Measurements from ENCODE around the gene WDR17. TPM values are rescaled to one million over a fixed set of nuclear protein-coding genes. Genes with fewer than 3 reads are reported as not detected.

WDR17 gene
- total RNA-seq, 6 experiments from 2014 or later, result 0.12 to 0.49 (median 0.18) TPM; not detected in 1

- H3K36me3 ChIP-seq, result no peaks in the 10 kb centered on the region
- DNase-seq (no peak), ATAC-seq (no peak)
- intact Hi-C loops (cut with DNase I), result no loop called here
- H3K27ac ChIP-seq, result no peak overlapping the region
- H3K4me1 ChIP-seq, result peaks cover 0 to 5% (median 0%) of the 10 kb centered on the region in 4 donors
- H3K27me3 ChIP-seq, result no peaks in the 10 kb centered on the region
- TF ChIP-seq, protein P1, sequence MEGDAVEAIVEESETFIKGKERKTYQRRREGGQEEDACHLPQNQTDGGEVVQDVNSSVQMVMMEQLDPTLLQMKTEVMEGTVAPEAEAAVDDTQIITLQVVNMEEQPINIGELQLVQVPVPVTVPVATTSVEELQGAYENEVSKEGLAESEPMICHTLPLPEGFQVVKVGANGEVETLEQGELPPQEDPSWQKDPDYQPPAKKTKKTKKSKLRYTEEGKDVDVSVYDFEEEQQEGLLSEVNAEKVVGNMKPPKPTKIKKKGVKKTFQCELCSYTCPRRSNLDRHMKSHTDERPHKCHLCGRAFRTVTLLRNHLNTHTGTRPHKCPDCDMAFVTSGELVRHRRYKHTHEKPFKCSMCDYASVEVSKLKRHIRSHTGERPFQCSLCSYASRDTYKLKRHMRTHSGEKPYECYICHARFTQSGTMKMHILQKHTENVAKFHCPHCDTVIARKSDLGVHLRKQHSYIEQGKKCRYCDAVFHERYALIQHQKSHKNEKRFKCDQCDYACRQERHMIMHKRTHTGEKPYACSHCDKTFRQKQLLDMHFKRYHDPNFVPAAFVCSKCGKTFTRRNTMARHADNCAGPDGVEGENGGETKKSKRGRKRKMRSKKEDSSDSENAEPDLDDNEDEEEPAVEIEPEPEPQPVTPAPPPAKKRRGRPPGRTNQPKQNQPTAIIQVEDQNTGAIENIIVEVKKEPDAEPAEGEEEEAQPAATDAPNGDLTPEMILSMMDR (IDR thresholded peaks at IDR 0.05), result no peak
- TF ChIP-seq POLR2A (IDR thresholded peaks at IDR 0.05), result no peak
- 27% methylated on average over 4 of the region's 4 CpGs for WGBS (ENCODE audit: insufficient coverage, low coverage, low lambda C conversion rate, missing lambda C conversion rate)
- no peaks in the 10 kb centered on the region for H3K9me3 ChIP-seq
- no peak overlapping the region for H3K4me3 ChIP-seq
These were observed 127.5 kb downstream of the WDR17 start for GRCh38 chr4:176193126-176193525.

DNA sequence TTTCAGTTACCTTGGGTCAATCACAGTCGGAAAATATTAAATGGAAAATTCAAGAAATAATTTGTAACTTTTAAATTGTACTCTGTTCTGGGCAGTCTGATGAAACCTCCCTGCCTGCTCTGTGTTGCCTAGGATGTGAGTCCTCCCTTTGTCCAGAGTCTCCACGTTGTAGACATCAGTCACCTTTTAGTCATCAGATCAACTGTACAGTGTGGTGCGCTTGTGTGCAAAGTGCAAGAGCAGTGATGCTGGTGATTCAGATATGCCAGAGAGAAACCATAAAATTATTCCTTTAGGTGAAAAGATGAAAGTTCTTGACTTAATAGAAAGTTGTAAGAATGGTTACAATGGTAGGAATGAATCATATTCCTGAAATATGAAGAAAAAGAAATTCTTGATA is 128.3 kb downstream of the WDR17 start:
- peaks cover 0 to 5% (median 0%) of the 10 kb centered on the region in 4 donors for H3K4me1 ChIP-seq
- H3K36me3 ChIP-seq, result no peaks in the 10 kb centered on the region
- ATAC-seq, result no peak
- 59% methylated on average over 3 of the region's 3 CpGs for WGBS (ENCODE audit: insufficient coverage, low coverage, low lambda C conversion rate, missing lambda C conversion rate)
- no peak overlapping the region for H3K27ac ChIP-seq
- H3K4me3 ChIP-seq, result no peak overlapping the region
- no peaks in the 10 kb centered on the region for H3K9me3 ChIP-seq
- intact Hi-C loops (cut with DNase I), result no loop called here
- no peaks in the 10 kb centered on the region for H3K27me3 ChIP-seq
- no peak for DNase-seq
- TF ChIP-seq, protein P1 (IDR thresholded peaks at IDR 0.05), result no peak
- no peak for TF ChIP-seq POLR2A (IDR thresholded peaks at IDR 0.05)

DNA sequence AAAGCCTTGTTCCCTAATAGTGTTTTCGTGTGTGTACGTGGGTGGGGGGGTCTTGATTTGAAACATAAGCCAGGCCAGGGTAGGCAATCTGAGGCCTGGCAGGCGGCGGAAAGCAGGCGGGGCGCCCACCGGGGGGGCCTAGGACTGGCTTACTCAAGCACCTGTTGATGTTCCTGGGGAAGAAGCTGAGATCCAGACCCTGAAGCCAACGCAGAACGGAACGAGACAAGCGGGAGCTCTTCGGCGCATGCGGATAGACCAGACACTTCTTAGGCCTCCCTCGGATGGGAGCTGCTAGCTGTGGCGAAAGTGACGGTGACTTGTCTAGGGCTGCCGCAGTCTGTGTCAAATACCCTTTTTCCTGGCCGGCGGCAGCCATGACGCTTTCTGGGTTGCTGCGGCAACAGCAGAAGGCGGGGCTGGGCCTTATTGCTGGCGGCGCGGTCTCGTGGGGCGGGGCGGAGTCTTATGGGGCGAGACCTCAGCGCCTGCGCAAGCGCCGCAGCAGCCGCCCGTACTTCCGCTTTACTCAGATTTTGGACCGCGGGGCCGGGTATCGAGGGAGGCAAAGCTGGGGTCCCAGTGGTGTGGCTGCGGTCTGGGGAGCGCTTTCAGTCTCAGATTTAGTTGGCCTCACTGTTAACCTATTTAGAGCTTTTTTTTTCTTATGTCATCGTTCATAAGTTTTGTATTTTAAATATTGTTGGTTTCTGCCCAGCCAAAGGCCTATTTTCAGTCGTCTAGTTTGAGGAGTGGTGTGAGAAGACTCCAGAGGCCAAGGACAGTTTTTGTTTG is 129.7 kb downstream of the WDR17 start, which contains the start of gene SPATA4:
Gene SPATA4 (minus strand): TSS at position 402 of the 795 bp plus-strand sequence. CDS start 23 bp downstream, at position 379.
- Histone ChIP-seq H3K36me3 (no peaks in the 10 kb centered on the region), H3K4me3 (peak within 1 kb of the TSS; percentile 45 to 67 (median 67)), H3K4me1 (peaks cover 0 to 5% (median 0%) of the 10 kb centered on the region in 4 donors), H3K27ac (peak within 1 kb of the TSS in 2 of 3 donors; percentile 38 to 42), H3K9me3 (no peaks in the 10 kb centered on the region), H3K27me3 (no peaks in the 10 kb centered on the region)
- DNase-seq, result peak; percentile 95 to 97 (median 96)
- 2% methylated on average over 29 of the region's 45 CpGs for WGBS (ENCODE audit: insufficient coverage, low coverage, low lambda C conversion rate, missing lambda C conversion rate)
- intact Hi-C loops (cut with DNase I), result no loop called here
- TF ChIP-seq, protein P1 (IDR thresholded peaks at IDR 0.05), result no peak
- TF ChIP-seq POLR2A (IDR thresholded peaks at IDR 0.05), result peak; percentile 45
- ATAC-seq, result peak; percentile 100

GRCh38 chr4:176198316-176198903 is 132.8 kb downstream of the WDR17 start:
- Histone ChIP-seq H3K27ac (no peak overlapping the region), H3K9me3 (no peaks in the 10 kb centered on the region), H3K27me3 (no peaks in the 10 kb centered on the region), H3K4me1 (peaks cover 0 to 5% (median 0%) of the 10 kb centered on the region in 4 donors), H3K36me3 (no peaks in the 10 kb centered on the region), H3K4me3 (no peak overlapping the region)
- no peak for ATAC-seq
- DNase-seq, result no peak
- TF ChIP-seq, protein P1 (IDR thresholded peaks at IDR 0.05), result no peak
- TF ChIP-seq POLR2A (IDR thresholded peaks at IDR 0.05), result no peak
- intact Hi-C loops (cut with DNase I), result no loop called here
- 73% methylated on average over 6 of the region's 8 CpGs for WGBS (ENCODE audit: insufficient coverage, low coverage, low lambda C conversion rate, missing lambda C conversion rate)
